Gastroesophageal sphincter (tissue), 4 donors: Measurements from ENCODE around the gene BRMS1. TPM values are rescaled to one million over a fixed set of nuclear protein-coding genes. Genes with fewer than 3 reads are reported as not detected.
A peak's percentile ranks its signal among the peaks of the same experiment; 100 is the strongest.

ENCODE experiments used
- ATAC-seq: fragments of 150-250 bp; one replicate; pipeline ENCODE4 v1.9.1; 2016; ENCODE audit warnings: mild to moderate bottlenecking, moderate library complexity
- H3K27ac ChIP-seq, 4 donors: fragments of 200-600 bp; sonication (generic) in 3 of 4; 1 replicate in 3 of 4; 2 replicates in 1 of 4; pipeline ENCODE4 v1.5.1; 2016 to 2019
- H3K27me3 ChIP-seq: fragments of 200-600 bp; sonication (generic); one replicate; pipeline ENCODE4 v1.5.1; 2019
- H3K36me3 ChIP-seq, 2 donors: fragments of 200-600 bp; sonication (generic); one replicate each; pipeline ENCODE4 v1.5.1; 2019; ENCODE audit warnings: control low read depth in 1 of 2
- H3K4me1 ChIP-seq, 3 donors: fragments of 200-600 bp; sonication (generic); 1 replicate in 2 of 3; 2 replicates in 1 of 3; pipeline ENCODE4 v1.5.1; 2016 to 2019; ENCODE audit warnings: control low read depth in 2 of 3
- H3K4me3 ChIP-seq, 2 donors: fragments of 200-600 bp; sonication (generic); one replicate each; pipeline ENCODE4 v1.5.1; 2019; ENCODE audit warnings: mild to moderate bottlenecking in 1 of 2, moderate library complexity in 1 of 2
- H3K9me3 ChIP-seq, 3 donors: fragments of 200-600 bp; sonication (generic); one replicate each; pipeline ENCODE4 v1.5.1; 2017 to 2019; ENCODE audit warnings: control low read depth in 2 of 3
- CTCF ChIP-seq, 4 experiments: fragments of 200-600 bp in 2 of 4; fragments of 450-650 bp in 2 of 4; sonication (generic) in 1 of 4; IDR thresholded peaks; one replicate each; pipeline ENCODE4 v1.5.1; 2017 to 2019; ENCODE audit warnings: antibody characterized with exemption in 4 of 4, mild to moderate bottlenecking in 2 of 4, moderate library complexity in 2 of 4
- EP300 ChIP-seq: sonication (generic); formaldehyde crosslinking; IDR thresholded peaks from one replicate; pipeline ENCODE4 v1.6.1; 2017; ENCODE audit warnings: antibody characterized with exemption, mild to moderate bottlenecking
- POLR2A ChIP-seq, 2 donors: fragments of 450-650 bp; IDR thresholded peaks; one replicate each; pipeline ENCODE4 v1.6.1; 2017; ENCODE audit warnings: antibody characterized with exemption in 2 of 2, mild to moderate bottlenecking in 2 of 2, moderate library complexity in 1 of 2
- POLR2AphosphoS5 ChIP-seq: sonication (generic); formaldehyde crosslinking; IDR thresholded peaks from one replicate; pipeline ENCODE4 v1.6.1; 2017; ENCODE audit warnings: antibody characterized with exemption
- WGBS, 2 donors: methylation state at CpG; one replicate each; pipeline ENCODE4 v1.1.5; 2018; ENCODE audit warnings: low coverage in 1 of 2; 5-methylcytosine and 5-hydroxymethylcytosine counted together
- total RNA-seq, 4 donors: library from RNA; depleted of rRNA; stranded (reverse); fragments of >200 nt; gene quantifications; one replicate each; pipeline ENCODE4 v1.1.0, GENCODE V29; 2016

The BRMS1 gene
- total RNA-seq, 4 donors from 2014 or later, result 26.6 to 44.2 (median 35.5) TPM

GRCh38 chr11:66316849-66317251, 28.1 kb downstream of the BRMS1 start, which contains the start of gene CD248:
TSS of gene CD248 (minus strand) at chr11:66317044. CDS start at chr11:66317027, 17 bp downstream.
- no peaks in the 10 kb centered on the region for H3K9me3 ChIP-seq
- ATAC-seq, result peak; percentile 28
- H3K27ac ChIP-seq, result peak within 1 kb of the TSS; percentile 14 to 96 (median 92)
- no CpG with 5 or more reads among the region's 29 CpGs for WGBS, 2 donors
- TF ChIP-seq EP300, result no peak
- TF ChIP-seq POLR2A (IDR thresholded peaks at IDR 0.05), result peak in 1 of 2 donors; percentile 31
- TF ChIP-seq CTCF (IDR thresholded peaks at IDR 0.05), result no peak
- H3K36me3 ChIP-seq, result no peaks in the 10 kb centered on the region
- H3K4me1 ChIP-seq, result peaks cover 0 to 69% (median 29%) of the 10 kb centered on the region in 3 donors
- H3K27me3 ChIP-seq, result peaks cover 10% of the 10 kb centered on the region
- peak within 1 kb of the TSS; percentile 34 to 55 for H3K4me3 ChIP-seq

DNA sequence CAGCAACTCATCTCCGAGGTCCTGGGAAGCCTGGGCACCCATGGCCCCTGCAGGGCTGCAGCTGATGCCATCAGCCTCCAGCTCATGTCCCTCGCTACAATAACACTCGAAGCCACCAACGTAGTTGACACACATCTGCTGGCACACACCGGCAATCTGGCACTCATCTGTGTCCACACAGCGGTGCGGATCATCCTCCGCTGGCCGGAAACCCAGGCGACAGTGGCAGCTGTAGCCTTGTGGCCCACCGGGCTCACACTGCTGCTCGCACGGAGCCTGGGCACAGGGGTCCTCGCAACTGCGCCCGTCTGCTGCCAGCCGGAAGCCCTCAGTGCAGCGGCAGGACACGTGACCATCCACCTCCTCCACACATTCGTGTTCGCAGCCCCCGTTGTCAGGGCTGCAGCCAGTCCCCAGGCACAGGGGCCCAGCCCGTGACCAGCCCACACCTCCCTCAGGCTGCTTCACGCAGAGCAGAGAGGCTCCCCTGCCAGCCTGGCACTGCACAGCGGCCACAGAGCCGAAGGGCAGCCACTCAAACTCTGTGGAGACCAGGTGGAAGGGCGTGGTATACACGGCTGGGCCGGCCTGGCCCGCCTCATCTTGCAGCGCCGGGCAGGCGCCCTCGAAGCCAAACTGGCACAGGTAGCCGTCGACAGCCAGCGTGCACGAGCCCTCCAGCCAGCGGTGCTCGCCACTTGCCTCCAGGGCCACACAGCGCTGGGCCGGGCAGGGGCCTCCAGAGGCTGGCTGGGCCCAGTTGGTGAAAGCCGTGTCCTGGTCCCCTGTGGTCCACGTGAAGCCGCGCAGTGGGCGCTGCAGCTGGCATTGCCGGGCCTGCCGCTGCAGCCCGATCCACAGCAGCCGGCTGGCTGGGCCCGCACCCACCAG, 28.7 kb downstream of the BRMS1 start:
- Histone ChIP-seq H3K27ac (peak overlapping the region; percentile 3 to 96 (median 92)), H3K4me1 (peaks cover 0 to 72% (median 33%) of the 10 kb centered on the region in 3 donors), H3K27me3 (peaks cover 10% of the 10 kb centered on the region), H3K9me3 (no peaks in the 10 kb centered on the region), H3K36me3 (no peaks in the 10 kb centered on the region), H3K4me3 (peak overlapping the region; percentile 34 to 55)
- WGBS, 2 donors, result 52% methylated on average over 7 of the region's 52 CpGs; no CpG with 5 or more reads in 1 of the 2 donors
- TF ChIP-seq POLR2AphosphoS5, result no peak
- TF ChIP-seq CTCF (IDR thresholded peaks at IDR 0.05), result no peak
- TF ChIP-seq POLR2A (IDR thresholded peaks at IDR 0.05), result no peak
- TF ChIP-seq EP300, result no peak
- ATAC-seq, result no peak

- peak overlapping the region; percentile 34 to 55 for H3K4me3 ChIP-seq
Measured at GRCh38 chr11:66315498-66315885, 29.4 kb downstream of the BRMS1 start.

GRCh38 chr11:66314561-66315497, 30.1 kb downstream of the BRMS1 start:
- ATAC-seq, result no peak
- H3K4me3 ChIP-seq, result peak overlapping the region in 1 of 2 donors; percentile 55
- TF ChIP-seq POLR2A (IDR thresholded peaks at IDR 0.05), result no peak
- TF ChIP-seq CTCF (IDR thresholded peaks at IDR 0.05), result no peak
- TF ChIP-seq POLR2AphosphoS5, result no peak
- TF ChIP-seq EP300, result no peak
- H3K4me1 ChIP-seq, result peaks cover 0 to 72% (median 33%) of the 10 kb centered on the region in 3 donors
- 68 to 79% methylated on average over 3 to 8 of the region's 17 CpGs for WGBS, 2 donors
- no peaks in the 10 kb centered on the region for H3K36me3 ChIP-seq
- H3K27ac ChIP-seq, result peak overlapping the region in 3 of 4 donors; percentile 91 to 96 (median 92)
- no peaks in the 10 kb centered on the region for H3K9me3 ChIP-seq
- H3K27me3 ChIP-seq, result peaks cover 10% of the 10 kb centered on the region

More at GRCh38 chr11:66315498-66315885, 29.4 kb downstream of the BRMS1 start:
- Histone ChIP-seq H3K9me3 (no peaks in the 10 kb centered on the region), H3K36me3 (no peaks in the 10 kb centered on the region), H3K4me1 (peaks cover 0 to 72% (median 33%) of the 10 kb centered on the region in 3 donors), H3K27ac (peak overlapping the region in 3 of 4 donors; percentile 91 to 96 (median 92)), H3K27me3 (peaks cover 10% of the 10 kb centered on the region)
- ATAC-seq, result no peak
- WGBS, 2 donors, result 62 to 80% methylated on average over 6 to 11 of the region's 14 CpGs
- TF ChIP-seq POLR2A (IDR thresholded peaks at IDR 0.05), result no peak
- no peak for TF ChIP-seq CTCF (IDR thresholded peaks at IDR 0.05)
- no peak for TF ChIP-seq POLR2AphosphoS5
- TF ChIP-seq EP300, result no peak
